Central memory CD8-positive, alpha-beta T cell (primary cell): ENCODE results near the gene USP53.

Source experiments
- ATAC-seq: fragments of 150-1000 bp; cut with Tn5 transposase; replicated peaks from 2 replicates; pipeline ENCODE4 v1.10.0; 2022; ENCODE audit warnings: mild to moderate bottlenecking, moderate FRiP score, moderate number of reproducible peaks; ENCODE audit not compliant: poor library complexity, severe bottlenecking; ENCODE audit errors: extremely low read depth
- DNase-seq, 2 donors: peaks; one replicate each; pipeline ENCODE4 v3.0.0; 2021; ENCODE audit warnings: low spot score in 2 of 2
- H3K27ac Mint-ChIP-seq: one replicate; pipeline ENCODE4 v1.8.0; 2022; ENCODE audit warnings: low read depth, mild to moderate bottlenecking, moderate library complexity, mixed read lengths
- H3K27me3 Mint-ChIP-seq: one replicate; pipeline ENCODE4 v1.8.0; 2022; ENCODE audit warnings: mixed read lengths
- H3K36me3 Mint-ChIP-seq: one replicate; pipeline ENCODE4 v1.8.0; 2022; ENCODE audit warnings: mild to moderate bottlenecking, moderate library complexity, mixed read lengths; ENCODE audit not compliant: insufficient read depth
- H3K4me1 Mint-ChIP-seq: one replicate; pipeline ENCODE4 v1.8.0; 2022; ENCODE audit warnings: mixed read lengths
- H3K4me3 Mint-ChIP-seq: one replicate; pipeline ENCODE4 v1.8.0; 2022; ENCODE audit warnings: mild to moderate bottlenecking, moderate library complexity, mixed read lengths
- H3K9me3 Mint-ChIP-seq: one replicate; pipeline ENCODE4 v1.8.0; 2022; ENCODE audit warnings: mixed read lengths

Gene USP53

DNA sequence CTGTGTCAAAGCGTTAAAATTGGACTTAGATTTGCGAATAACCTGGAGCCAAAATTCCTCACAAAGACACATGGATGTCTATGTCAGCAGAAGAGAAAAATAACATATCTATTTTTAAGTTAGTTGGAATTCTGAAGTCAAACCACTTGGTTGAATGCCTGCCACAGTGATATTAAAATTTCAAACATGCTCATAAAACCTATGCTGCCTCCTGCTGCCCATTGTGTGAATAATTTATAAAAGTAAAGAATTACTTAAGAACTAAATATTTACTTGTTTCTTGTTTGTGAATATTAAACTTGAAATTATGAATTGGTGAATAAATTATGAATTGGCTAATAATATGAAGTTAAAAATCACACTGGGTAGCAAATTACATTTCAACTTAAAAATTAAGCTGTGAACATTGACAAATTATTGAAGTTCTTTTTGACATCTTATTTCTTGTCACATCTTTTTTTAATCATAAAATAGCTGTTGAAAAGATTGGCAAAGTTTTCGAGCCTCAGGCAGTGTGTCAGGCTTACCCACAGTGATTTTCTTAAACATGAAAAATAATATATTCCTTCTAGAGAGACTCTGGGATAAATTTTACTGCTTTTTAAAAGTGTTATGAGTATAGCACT, 74.0 kb downstream of the USP53 start:
- Mint-ChIP-seq H3K9me3 (no peaks in the 10 kb centered on the region), H3K4me1 (peaks cover 6% of the 10 kb centered on the region), H3K36me3 (peaks cover 1% of the 10 kb centered on the region), H3K27me3 (no peaks in the 10 kb centered on the region), H3K27ac (no peak overlapping the region), H3K4me3 (no peak overlapping the region)
- no peak for ATAC-seq
- DNase-seq: no peak

DNA sequence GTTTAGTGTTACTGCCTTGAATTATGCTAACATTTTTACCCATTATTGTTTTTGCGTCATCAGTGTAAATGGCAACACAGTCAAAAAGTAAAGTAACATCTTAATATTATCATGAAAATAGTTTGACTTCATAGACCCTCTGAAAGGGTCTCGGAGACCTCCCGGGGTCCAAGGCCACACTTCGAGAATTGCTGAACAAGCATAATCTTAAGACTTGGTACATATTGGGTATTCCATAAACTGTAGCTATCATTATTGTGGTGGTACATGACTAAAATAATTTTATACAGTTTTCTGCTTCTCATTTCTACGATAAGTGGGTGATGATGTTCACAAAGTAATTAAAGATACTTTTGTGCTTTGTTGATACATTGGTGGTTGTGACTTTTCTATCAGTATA, 76.8 kb downstream of the USP53 start:
- Mint-ChIP-seq H3K27ac (no peak overlapping the region), H3K4me3 (no peak overlapping the region), H3K4me1 (peaks cover 6% of the 10 kb centered on the region), H3K36me3 (peaks cover 2% of the 10 kb centered on the region), H3K27me3 (no peaks in the 10 kb centered on the region), H3K9me3 (no peaks in the 10 kb centered on the region)
- no peak for ATAC-seq
- no peak for DNase-seq

DNA sequence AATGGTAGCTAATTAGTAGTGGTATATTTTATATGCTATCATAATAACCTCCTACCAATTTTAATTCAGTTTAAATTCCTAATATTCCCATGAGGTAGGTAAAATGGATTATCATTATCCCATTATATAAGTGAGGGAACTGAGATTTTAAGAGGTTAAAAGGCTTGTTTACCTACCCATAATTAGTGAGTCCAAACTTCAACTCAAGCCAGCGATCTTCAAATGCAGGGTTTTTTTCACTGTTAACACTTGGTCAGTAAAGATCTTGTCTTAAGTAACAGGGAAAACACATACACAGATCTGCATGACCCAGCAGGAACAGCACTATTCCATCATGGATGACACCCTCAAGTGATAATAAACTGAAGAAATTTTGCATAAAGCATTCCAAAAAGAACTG, 78.1 kb downstream of the USP53 start:
- Mint-ChIP-seq H3K27me3 (no peaks in the 10 kb centered on the region), H3K27ac (no peak overlapping the region), H3K9me3 (no peaks in the 10 kb centered on the region), H3K4me3 (no peak overlapping the region), H3K4me1 (no peaks in the 10 kb centered on the region), H3K36me3 (peaks cover 1% of the 10 kb centered on the region)
- DNase-seq: no peak
- no peak for ATAC-seq

DNA sequence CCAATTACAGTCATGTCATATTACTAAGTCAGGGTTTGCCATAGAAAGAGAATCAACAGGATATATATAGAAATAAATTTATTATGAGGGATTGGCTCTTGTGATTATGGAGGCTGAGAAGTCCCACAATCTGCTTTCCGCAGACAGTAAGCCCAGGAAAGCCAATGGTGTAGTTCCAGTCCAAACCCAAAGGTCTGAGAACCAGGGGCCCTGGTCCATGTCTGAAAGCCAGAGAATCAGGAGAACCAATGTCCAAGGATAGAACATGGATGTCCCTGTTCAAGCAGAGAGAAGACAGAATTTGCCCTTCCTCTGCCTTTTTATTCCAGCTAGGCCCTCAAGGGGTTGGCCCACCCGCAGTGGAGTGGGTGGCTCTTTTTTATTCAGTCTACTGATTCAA, 83.8 kb downstream of the USP53 start:
- Mint-ChIP-seq H3K4me1 (peaks cover 30% of the 10 kb centered on the region), H3K27me3 (no peaks in the 10 kb centered on the region), H3K9me3 (no peaks in the 10 kb centered on the region), H3K27ac (no peak overlapping the region), H3K4me3 (no peak overlapping the region), H3K36me3 (peaks cover 18% of the 10 kb centered on the region)
- ATAC-seq (no peak), DNase-seq (no peak)

DNA sequence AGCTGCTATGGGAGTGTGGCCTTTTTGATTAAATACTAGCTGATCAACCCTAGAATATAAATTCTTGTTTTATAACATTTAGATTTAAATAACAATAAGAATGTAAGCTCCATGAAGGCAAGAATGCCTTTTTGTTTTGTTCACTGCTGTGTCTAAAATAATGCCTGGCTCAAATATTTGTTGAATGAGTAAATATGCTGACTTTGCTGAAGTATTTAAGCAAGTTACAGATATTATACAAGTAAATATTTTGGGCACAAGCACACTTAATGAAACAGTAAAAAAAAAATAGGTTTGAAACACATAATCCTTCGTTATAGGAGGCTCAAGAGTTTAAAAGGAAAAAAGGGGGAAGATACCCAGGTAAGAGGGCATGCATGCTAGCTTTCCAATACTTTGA, 85.3 kb downstream of the USP53 start:
- Mint-ChIP-seq H3K36me3 (peaks cover 18% of the 10 kb centered on the region), H3K9me3 (no peaks in the 10 kb centered on the region), H3K4me1 (peaks cover 30% of the 10 kb centered on the region), H3K27me3 (no peaks in the 10 kb centered on the region), H3K27ac (peak overlapping the region; percentile 66), H3K4me3 (no peak overlapping the region)
- ATAC-seq: no peak
- DNase-seq: no peak

DNA sequence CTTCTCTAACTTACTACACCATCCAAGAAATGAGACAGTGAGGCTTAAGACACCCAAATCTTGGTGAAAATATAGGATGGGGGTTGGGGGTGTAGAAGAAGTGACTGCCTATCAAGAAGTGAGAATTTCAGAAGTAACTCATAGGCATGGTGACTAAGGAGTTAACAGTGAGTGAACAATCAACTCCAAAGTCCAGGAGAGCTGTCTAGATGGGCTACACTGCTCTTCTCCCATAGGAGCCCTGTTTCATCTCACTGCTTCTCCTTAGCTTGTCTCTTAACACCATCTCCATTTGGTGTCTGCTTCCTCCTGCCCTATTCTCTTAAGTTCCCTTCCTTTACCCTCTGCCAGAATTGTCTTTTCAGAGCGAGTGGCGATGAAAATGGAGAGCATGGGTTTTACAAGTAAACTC, 86.8 kb downstream of the USP53 start:
- no peaks in the 10 kb centered on the region for H3K27me3 Mint-ChIP-seq
- H3K36me3 Mint-ChIP-seq: peaks cover 16% of the 10 kb centered on the region
- no peaks in the 10 kb centered on the region for H3K9me3 Mint-ChIP-seq
- peak overlapping the region; percentile 100 for H3K27ac Mint-ChIP-seq
- ATAC-seq (peak; percentile 8), DNase-seq (no peak)
- H3K4me3 Mint-ChIP-seq: peak overlapping the region; percentile 100
- peaks cover 30% of the 10 kb centered on the region for H3K4me1 Mint-ChIP-seq

DNA sequence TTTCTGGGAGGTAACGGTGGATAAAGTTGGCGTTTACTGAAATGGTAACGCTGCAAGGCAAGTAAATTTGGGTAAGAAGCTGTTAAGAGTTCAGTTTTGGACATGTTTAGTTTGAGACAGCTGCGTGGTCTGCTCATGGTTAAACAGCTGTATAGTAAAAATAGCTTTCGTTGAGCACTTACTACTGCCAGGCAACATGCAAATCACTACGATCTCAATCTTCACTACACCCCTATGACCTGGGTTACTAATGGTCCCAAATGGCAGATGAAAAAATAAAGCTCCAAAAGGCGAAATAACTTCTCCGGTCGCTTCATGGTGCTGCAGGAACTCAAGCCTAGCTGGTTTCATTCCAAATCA, 87.2 kb downstream of the USP53 start:
- H3K27me3 Mint-ChIP-seq: no peaks in the 10 kb centered on the region
- peak overlapping the region; percentile 100 for H3K27ac Mint-ChIP-seq
- ATAC-seq (peak; percentile 22), DNase-seq (no peak)
- H3K36me3 Mint-ChIP-seq: peaks cover 16% of the 10 kb centered on the region
- no peaks in the 10 kb centered on the region for H3K9me3 Mint-ChIP-seq
- H3K4me1 Mint-ChIP-seq: peaks cover 30% of the 10 kb centered on the region
- peak overlapping the region; percentile 100 for H3K4me3 Mint-ChIP-seq

DNA sequence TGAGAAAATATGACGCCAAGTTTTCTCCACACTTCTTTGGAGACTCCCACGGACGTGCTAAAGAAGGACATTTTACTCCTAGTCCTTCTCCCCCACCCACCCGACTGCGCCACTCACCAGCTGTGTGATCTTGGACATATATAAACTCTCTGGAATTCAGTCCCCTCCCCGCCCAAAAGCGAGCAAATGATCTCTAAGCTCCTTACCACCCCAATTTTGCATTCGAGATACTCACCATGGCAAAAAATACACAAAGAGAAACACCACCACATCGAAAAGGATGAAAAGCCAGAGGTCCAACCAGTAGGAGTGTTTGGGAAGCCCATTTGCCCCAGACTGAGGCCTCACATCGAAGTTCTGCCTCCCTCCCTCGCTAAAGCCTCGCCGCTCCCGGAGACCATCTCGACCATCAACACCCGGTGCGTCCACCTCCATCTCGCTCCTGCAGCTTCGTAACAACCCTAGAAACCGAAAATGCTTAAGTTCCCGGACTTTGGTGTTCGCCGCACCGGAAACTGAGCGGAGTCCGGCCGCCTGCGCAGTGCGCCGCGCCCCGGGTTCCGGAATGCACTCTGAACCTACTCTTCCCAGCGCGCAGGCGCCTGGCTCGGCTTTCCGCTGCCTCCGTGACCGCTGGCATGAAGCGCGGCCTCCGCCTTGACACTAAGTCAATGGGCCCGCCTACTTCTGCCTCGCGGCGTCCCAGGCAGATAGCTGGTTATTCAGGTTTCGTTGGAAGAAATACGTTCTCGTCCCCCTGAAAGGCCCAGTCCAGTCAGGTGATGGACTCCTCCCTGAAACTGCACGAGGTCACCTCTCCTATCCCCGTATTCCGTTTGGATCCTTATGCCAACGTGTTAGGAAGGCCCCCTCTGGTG, 87.8 kb downstream of the USP53 start:
- DNase-seq (peak; percentile 80 to 81), ATAC-seq (peak; percentile 89)
- H3K36me3 Mint-ChIP-seq: peaks cover 16% of the 10 kb centered on the region
- no peaks in the 10 kb centered on the region for H3K27me3 Mint-ChIP-seq
- peak overlapping the region; percentile 100 for H3K4me3 Mint-ChIP-seq
- H3K9me3 Mint-ChIP-seq: no peaks in the 10 kb centered on the region
- H3K4me1 Mint-ChIP-seq: peaks cover 30% of the 10 kb centered on the region
- peak overlapping the region; percentile 100 for H3K27ac Mint-ChIP-seq

- no peaks in the 10 kb centered on the region for H3K9me3 Mint-ChIP-seq
- no peak overlapping the region for H3K27ac Mint-ChIP-seq
- no peak overlapping the region for H3K4me3 Mint-ChIP-seq
- no peak for DNase-seq
- no peaks in the 10 kb centered on the region for H3K27me3 Mint-ChIP-seq
- H3K4me1 Mint-ChIP-seq: peaks cover 30% of the 10 kb centered on the region
- H3K36me3 Mint-ChIP-seq: peaks cover 13% of the 10 kb centered on the region
- no peak for ATAC-seq
These were observed 89.7 kb downstream of the USP53 start for GRCh38 chr4:119302073-119302832.

GRCh38 chr4:119303587-119304305, 91.2 kb downstream of the USP53 start:
- DNase-seq: no peak
- Mint-ChIP-seq H3K4me1 (peaks cover 20% of the 10 kb centered on the region), H3K27me3 (no peaks in the 10 kb centered on the region), H3K36me3 (peaks cover 11% of the 10 kb centered on the region), H3K9me3 (no peaks in the 10 kb centered on the region), H3K4me3 (no peak overlapping the region), H3K27ac (no peak overlapping the region)
- no peak for ATAC-seq

DNA sequence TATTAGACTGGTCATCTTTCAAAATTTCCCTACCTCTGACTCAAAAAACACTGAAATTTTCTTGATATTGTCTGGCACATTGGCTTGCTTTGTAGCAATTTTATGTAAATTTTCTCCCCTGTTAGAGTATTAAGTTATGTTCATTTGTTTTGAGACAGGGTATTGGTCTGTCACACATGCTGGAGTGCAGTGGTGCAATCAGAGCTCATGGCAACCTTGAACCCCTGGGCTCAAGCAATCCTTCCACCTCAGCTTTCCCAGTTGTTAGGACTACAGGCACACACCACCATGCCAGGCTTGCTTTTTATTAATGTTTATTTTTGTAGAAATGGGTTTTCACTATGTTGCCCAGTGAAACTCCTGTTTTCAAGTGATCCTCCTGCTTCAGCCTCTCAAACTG, 91.9 kb downstream of the USP53 start:
- H3K36me3 Mint-ChIP-seq: peaks cover 11% of the 10 kb centered on the region
- peaks cover 14% of the 10 kb centered on the region for H3K4me1 Mint-ChIP-seq
- H3K27me3 Mint-ChIP-seq: no peaks in the 10 kb centered on the region
- ATAC-seq (no peak), DNase-seq (no peak)
- no peaks in the 10 kb centered on the region for H3K9me3 Mint-ChIP-seq
- no peak overlapping the region for H3K4me3 Mint-ChIP-seq
- H3K27ac Mint-ChIP-seq: no peak overlapping the region

GRCh38 chr4:119307606-119308005, 95.1 kb downstream of the USP53 start:
- H3K4me1 Mint-ChIP-seq: no peaks in the 10 kb centered on the region
- ATAC-seq (no peak), DNase-seq (no peak)
- H3K27ac Mint-ChIP-seq: no peak overlapping the region
- H3K4me3 Mint-ChIP-seq: no peak overlapping the region
- H3K9me3 Mint-ChIP-seq: no peaks in the 10 kb centered on the region
- H3K36me3 Mint-ChIP-seq: no peaks in the 10 kb centered on the region
- no peaks in the 10 kb centered on the region for H3K27me3 Mint-ChIP-seq
